K562 (cell line): ENCODE data around the gene IL4R. TPM values are rescaled to one million over a fixed set of nuclear protein-coding genes. Genes with fewer than 3 reads are reported as not detected.
A peak's percentile ranks its signal among the peaks of the same experiment; 100 is the strongest.

Source experiments
- ATAC-seq: fragments of 200-7000 bp; cut with Tn5 transposase; 3 replicates; pipeline ENCODE4 v1.9.1; 2020; ENCODE audit warnings: moderate library complexity
- BruUV-seq: library from RNA; stranded (reverse); fragments of 400-500 nt; replicated peaks from 2 replicates; lab custom pipeline; 2021; lab: Mats Ljungman, UMichigan
- CTCF ChIA-PET: fragments of 300-600 bp; formaldehyde crosslinking; extraction: SDS; loops from one replicate; lab custom pipeline; 2021; ENCODE audit warnings: low intra/inter-chr PET ratio; lab: Yijun Ruan, JAX
- POLR2A ChIA-PET: fragments of 300-600, 350-650 bp; sonication (Branson Sonifier 250); formaldehyde crosslinking; extraction: SDS; loops from one replicate; lab custom pipeline; 2021; ENCODE audit warnings: antibody characterized with exemption, inconsistent platforms; lab: Yijun Ruan, JAX
- DNase-seq, 4 experiments: peaks; one replicate each; pipeline versions ENCODE4 v3.0.0 to v3.0.0-alpha.2; 2011 to 2018; ENCODE audit warnings: low spot score in 3 of 4, mixed read lengths in 3 of 4; ENCODE audit errors: extremely low read depth in 1 of 4
- FAIRE-seq: peaks from 2 replicates; lab custom pipeline; 2011; peaks lifted over from hg19 to GRCh38; lab: Jason Lieb, UNC
- H2AFZ ChIP-seq: 2 replicates; pipeline ENCODE4 v1.6.0; 2011; ENCODE audit warnings: low read depth, low read length, control low read depth, inconsistent platforms
- H3K27ac ChIP-seq: fragments of 200-600 bp; 3 replicates; pipeline ENCODE4 v1.8.0; 2011; ENCODE audit warnings: low read depth, mild to moderate bottlenecking, control low read depth, inconsistent platforms, low read length, moderate library complexity, mixed read lengths; ENCODE audit errors: extremely low read depth
- H3K27me3 ChIP-seq, 2 experiments: fragments of 300-600 bp in 1 of 2; 2 replicates in 1 of 2; 3 replicates in 1 of 2; pipeline versions ENCODE4 v1.6.0 to v1.8.0; 2011; ENCODE audit warnings: inconsistent platforms in 2 of 2, low read length in 2 of 2, mild to moderate bottlenecking in 1 of 2, mixed read lengths in 1 of 2, moderate library complexity in 1 of 2; ENCODE audit not compliant: control insufficient read depth in 2 of 2, insufficient read depth in 2 of 2
- H3K36me3 ChIP-seq: fragments of 300-600 bp; 3 replicates; pipeline ENCODE4 v1.8.0; 2011; ENCODE audit warnings: mild to moderate bottlenecking, low read length, inconsistent platforms; ENCODE audit not compliant: control insufficient read depth, insufficient read depth
- H3K4me1 ChIP-seq, 2 experiments: fragments of 200-600 bp in 1 of 2; replicated peaks in 1 of 2; 2 replicates in 1 of 2; 3 replicates in 1 of 2; pipeline versions ENCODE4 v1.5.1 to v1.8.0; 2011; ENCODE audit warnings: inconsistent platforms in 2 of 2, low read length in 2 of 2, mild to moderate bottlenecking in 1 of 2, mixed read lengths in 1 of 2, moderate library complexity in 1 of 2; ENCODE audit not compliant: control insufficient read depth in 2 of 2, insufficient read depth in 2 of 2
- H3K4me2 ChIP-seq: 2 replicates; pipeline ENCODE4 v1.6.1; 2011; ENCODE audit warnings: low read length, control low read depth, inconsistent platforms, mixed read lengths; ENCODE audit not compliant: insufficient read depth
- H3K4me3 ChIP-seq: fragments of 200-600 bp; sonication (generic), shearing (Covaris generic); 2 replicates; pipeline ENCODE4 v1.5.1; 2016; ENCODE audit warnings: control low read depth, inconsistent platforms
- H3K79me2 ChIP-seq: fragments of 200-600 bp; 3 replicates; pipeline ENCODE4 v1.8.0; 2011; ENCODE audit warnings: low read length, inconsistent platforms; ENCODE audit not compliant: control insufficient read depth, insufficient read depth
- H3K9ac ChIP-seq, 2 experiments: 2 replicates each; pipeline versions ENCODE4 v1.6.0 to v1.6.1; 2011; ENCODE audit warnings: low read depth in 2 of 2, low read length in 2 of 2, control low read depth in 1 of 2, inconsistent platforms in 1 of 2, mild to moderate bottlenecking in 1 of 2, mixed read lengths in 1 of 2; ENCODE audit not compliant: insufficient read depth in 1 of 2
- H3K9me1 ChIP-seq: one replicate; pipeline ENCODE4 v1.6.0; 2011; ENCODE audit warnings: inconsistent platforms, mild to moderate bottlenecking, low read length, moderate library complexity; ENCODE audit not compliant: control insufficient read depth, insufficient read depth
- H3K9me3 ChIP-seq: replicated peaks from 2 replicates; pipeline ENCODE4 v1.5.1; 2011; ENCODE audit warnings: low read depth, low read length, inconsistent platforms; ENCODE audit not compliant: control insufficient read depth, insufficient read depth
- H4K20me1 ChIP-seq: replicated peaks from 2 replicates; pipeline ENCODE4 v1.6.1; 2011; ENCODE audit warnings: low read length, inconsistent platforms, mixed read lengths; ENCODE audit not compliant: control insufficient read depth, insufficient read depth
- E2F8 ChIP-seq: fragments of 450-650 bp; IDR thresholded peaks from 2 replicates; pipeline ENCODE4 v1.7.1; 2018; ENCODE audit warnings: mild to moderate bottlenecking, low read depth; ENCODE audit not compliant: partially characterized antibody
- MECOM ChIP-seq: fragments of 250-450 bp; sonication (Bioruptor Pico); IDR thresholded peaks from 2 replicates; pipeline ENCODE4 v1.8.0; 2022; ENCODE audit warnings: inconsistent platforms
- MEF2D ChIP-seq: conservative IDR thresholded peaks from 2 replicates; pipeline ENCODE4 v1.6.1; 2016; ENCODE audit warnings: low read depth, missing genetic modification characterization, missing compliant biosample characterization
- PHF8 ChIP-seq: fragments of 200-600 bp; sonication (generic); IDR thresholded peaks from 2 replicates; pipeline ENCODE4 v1.6.1; 2012; ENCODE audit warnings: mixed run types, mild to moderate bottlenecking, inconsistent platforms, low read length, moderate library complexity, borderline replicate concordance
- THRAP3 ChIP-seq: fragments of 450-650 bp; IDR thresholded peaks from 2 replicates; pipeline ENCODE4 v1.6.1; 2016; ENCODE audit warnings: mild to moderate bottlenecking, inconsistent platforms, borderline replicate concordance
- ZNF263 ChIP-seq: sonication (generic); formaldehyde crosslinking; IDR thresholded peaks from 2 replicates; pipeline ENCODE4 v1.8.0; 2022; ENCODE audit warnings: mild to moderate bottlenecking, missing genetic modification reagents, borderline replicate concordance
- ZNF644 ChIP-seq: fragments of 200-800 bp; sonication (Bioruptor generic); IDR thresholded peaks from 2 replicates; pipeline ENCODE4 v1.6.1; 2016; ENCODE audit warnings: low read depth, missing genetic modification characterization, missing compliant biosample characterization
- ZNF717 ChIP-seq: fragments of 250-450 bp; sonication (Bioruptor Pico); IDR thresholded peaks from 2 replicates; pipeline ENCODE4 v1.5.0; 2021
- whole genome bisulfite sequencing: fragments of 100-300 bp; shearing (Covaris generic); methylation state at CpG from one replicate; pipeline ENCODE4 v1.1.6; 2016; ENCODE audit warnings: low coverage, mixed read lengths; ENCODE audit not compliant: insufficient coverage; ENCODE audit errors: missing lambda C conversion rate; 5-methylcytosine and 5-hydroxymethylcytosine counted together
- in situ Hi-C: fragments of 300-500 bp; cut with MboI; formaldehyde crosslinking; loops from 4 replicates; pipeline ENCODE4 v1.15.0; 2018; ENCODE audit warnings: inconsistent platforms, mixed read lengths
- intact Hi-C: fragments of 100-400 bp; cut with micrococcal nuclease; formaldehyde crosslinking; loops from 2 replicates; pipeline ENCODE4 v1.14.2; 2022
- polyA plus RNA-seq, 8 experiments: library from polyadenylated mRNA; depleted of rRNA in 4 of 8; stranded (reverse) in 5 of 8; unstranded in 3 of 8; fragments of >200 nt; fragmentation: Nextera tagmentation in 2 of 8; fragmentation: Illumina TruSeq in 1 of 8; extraction: Ambion mirVana in 2 of 8; extraction: Trizol in 1 of 8; gene quantifications; 2 replicates each; pipeline versions ENCODE4 v1.2.1 to v1.2.3, GENCODE V29; 2011 to 2014; ENCODE audit warnings: inconsistent platforms in 1 of 8, missing spikeins in 1 of 8
- total RNA-seq, 7 experiments: library from RNA; depleted of rRNA in 6 of 7; stranded (reverse); fragments of >200 nt in 6 of 7; fragmentation: Illumina TruSeq in 2 of 7; extraction: Trizol in 2 of 7; gene quantifications; 2 replicates each; pipeline versions ENCODE4 v1.2.1 to v1.2.3, GENCODE V29; 2011 to 2021; ENCODE audit warnings: low replicate concordance in 1 of 7
- TF ChIP-seq, protein P1 (sequence below): fragments of 250-450 bp; sonication (Bioruptor Pico); IDR thresholded peaks from 2 replicates; pipeline ENCODE4 v1.6.1; 2021; ENCODE audit warnings: mild to moderate bottlenecking
- TF ChIP-seq, protein P2 (sequence below): fragments of 450-650 bp; IDR thresholded peaks from 2 replicates; pipeline ENCODE4 v1.6.1; 2018; ENCODE audit warnings: mild to moderate bottlenecking, low read depth; ENCODE audit not compliant: partially characterized antibody
- TF ChIP-seq, protein P3 (sequence below): fragments of 250-450 bp; sonication (Bioruptor Pico); IDR thresholded peaks from 2 replicates; pipeline ENCODE4 v1.5.0; 2020; ENCODE audit warnings: mild to moderate bottlenecking, borderline replicate concordance

IL4R gene
- total and polyA plus RNA-seq, 9 of the 15 experiments (the other 6 are each of a cell fraction or from before 2014, with no cell fraction given) = 0.17 to 5.8 (median 3.3) TPM

DNA sequence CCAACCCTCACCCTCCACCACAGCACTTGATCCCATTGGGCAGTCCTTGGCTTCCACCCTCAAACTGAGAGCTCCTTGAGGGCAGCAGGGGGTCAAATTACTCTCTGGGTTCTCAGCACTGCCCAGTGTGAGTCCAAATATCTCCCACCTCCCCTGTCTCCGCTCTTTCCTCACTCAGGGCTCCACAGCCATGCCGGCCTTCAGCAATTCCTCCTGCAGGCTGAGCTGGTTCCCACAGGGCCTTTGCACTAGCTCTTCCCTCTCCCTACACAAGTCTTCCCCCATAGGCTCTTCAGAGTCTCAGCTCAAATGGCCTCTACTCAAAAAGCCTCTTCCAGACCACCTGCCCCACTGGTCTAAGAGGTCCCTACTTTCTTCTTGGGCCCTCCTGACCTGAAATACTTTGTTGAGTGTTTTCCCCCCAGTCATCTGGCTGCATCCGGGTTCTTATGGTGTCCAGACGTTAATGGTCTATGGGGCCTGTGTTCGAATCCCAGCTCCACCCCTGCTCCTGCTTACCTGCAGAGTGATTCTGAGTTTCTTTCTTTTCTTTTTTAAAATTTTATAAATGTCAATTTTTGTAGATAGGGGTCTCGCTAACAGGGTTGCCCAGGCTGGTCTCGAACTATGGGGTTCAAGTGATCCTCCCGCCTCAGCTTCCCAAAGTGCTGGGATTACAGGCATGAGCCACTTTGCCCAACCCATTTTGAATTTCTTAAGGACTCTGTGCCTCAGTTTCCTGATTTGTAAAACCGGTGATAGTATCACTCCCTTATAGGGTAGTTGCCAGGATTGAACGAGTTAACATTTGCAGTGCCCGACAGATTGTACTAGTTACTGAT lies 973 bp upstream of the IL4R start:
- peaks cover under 1% of the 10 kb centered on the region; the same call in 1 of the 2 replicates for H4K20me1 ChIP-seq
- in situ Hi-C loops (no loop called here), intact Hi-C loops (no loop called here)
- ChIA-PET CTCF (no interaction called here), POLR2A (interaction anchor here (1.2 kb wide), 1 partner anchor 8 kb away, joined by 3 read pairs; no protein-coding TSS in a partner anchor)
- H3K79me2 ChIP-seq = no peaks in the 10 kb centered on the region
- WGBS = 37% methylated on average over 10 of the region's 11 CpGs
- FAIRE-seq (no peak), ATAC-seq (no peak), DNase-seq (no peak)
- H3K36me3 ChIP-seq = no peaks in the 10 kb centered on the region
- no peak for TF ChIP-seq ZNF263 (CRISPR knock-in tag)
- TF ChIP-seq E2F8 = no peak
- TF ChIP-seq, protein P1, sequence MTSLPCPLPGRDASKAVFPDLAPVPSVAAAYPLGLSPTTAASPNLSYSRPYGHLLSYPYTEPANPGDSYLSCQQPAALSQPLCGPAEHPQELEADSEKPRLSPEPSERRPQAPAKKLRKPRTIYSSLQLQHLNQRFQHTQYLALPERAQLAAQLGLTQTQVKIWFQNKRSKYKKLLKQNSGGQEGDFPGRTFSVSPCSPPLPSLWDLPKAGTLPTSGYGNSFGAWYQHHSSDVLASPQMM (CRISPR knock-in tag) = no peak
- no peak for TF ChIP-seq MEF2D (tag)
- TF ChIP-seq, protein P2, sequence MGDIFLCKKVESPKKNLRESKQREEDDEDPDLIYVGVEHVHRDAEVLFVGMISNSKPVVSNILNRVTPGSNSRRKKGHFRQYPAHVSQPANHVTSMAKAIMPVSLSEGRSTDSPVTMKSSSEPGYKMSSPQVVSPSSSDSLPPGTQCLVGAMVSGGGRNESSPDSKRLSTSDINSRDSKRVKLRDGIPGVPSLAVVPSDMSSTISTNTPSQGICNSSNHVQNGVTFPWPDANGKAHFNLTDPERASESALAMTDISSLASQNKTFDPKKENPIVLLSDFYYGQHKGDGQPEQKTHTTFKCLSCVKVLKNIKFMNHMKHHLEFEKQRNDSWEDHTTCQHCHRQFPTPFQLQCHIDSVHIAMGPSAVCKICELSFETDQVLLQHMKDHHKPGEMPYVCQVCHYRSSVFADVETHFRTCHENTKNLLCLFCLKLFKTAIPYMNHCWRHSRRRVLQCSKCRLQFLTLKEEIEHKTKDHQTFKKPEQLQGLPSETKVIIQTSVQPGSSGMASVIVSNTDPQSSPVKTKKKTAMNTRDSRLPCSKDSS = no peak
- no peak for TF ChIP-seq PHF8
- TF ChIP-seq ZNF644 (tag) = no peak
- TF ChIP-seq, protein P3, sequence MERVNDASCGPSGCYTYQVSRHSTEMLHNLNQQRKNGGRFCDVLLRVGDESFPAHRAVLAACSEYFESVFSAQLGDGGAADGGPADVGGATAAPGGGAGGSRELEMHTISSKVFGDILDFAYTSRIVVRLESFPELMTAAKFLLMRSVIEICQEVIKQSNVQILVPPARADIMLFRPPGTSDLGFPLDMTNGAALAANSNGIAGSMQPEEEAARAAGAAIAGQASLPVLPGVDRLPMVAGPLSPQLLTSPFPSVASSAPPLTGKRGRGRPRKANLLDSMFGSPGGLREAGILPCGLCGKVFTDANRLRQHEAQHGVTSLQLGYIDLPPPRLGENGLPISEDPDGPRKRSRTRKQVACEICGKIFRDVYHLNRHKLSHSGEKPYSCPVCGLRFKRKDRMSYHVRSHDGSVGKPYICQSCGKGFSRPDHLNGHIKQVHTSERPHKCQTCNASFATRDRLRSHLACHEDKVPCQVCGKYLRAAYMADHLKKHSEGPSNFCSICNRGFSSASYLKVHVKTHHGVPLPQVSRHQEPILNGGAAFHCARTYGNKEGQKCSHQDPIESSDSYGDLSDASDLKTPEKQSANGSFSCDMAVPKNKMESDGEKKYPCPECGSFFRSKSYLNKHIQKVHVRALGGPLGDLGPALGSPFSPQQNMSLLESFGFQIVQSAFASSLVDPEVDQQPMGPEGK (CRISPR knock-in tag) = no peak
- TF ChIP-seq ZNF717 (CRISPR knock-in tag) = no peak
- TF ChIP-seq MECOM (CRISPR knock-in tag) = no peak
- no peak for TF ChIP-seq THRAP3
- H3K4me1 ChIP-seq = peaks cover 4 to 14% of the 10 kb centered on the region in 2 experiments; a peak in 4 of 5 replicates
- H3K9me1 ChIP-seq = no peaks in the 10 kb centered on the region
- H3K4me2 ChIP-seq = peak overlapping the region; percentile 57; the same call in 1 of the 2 replicates
- 0 out of 2 replicates have a peak overlapping the region, but pooled peaks have one; percentile 42 for H2AFZ ChIP-seq
- H3K27me3 ChIP-seq = peaks cover 23 to 45% of the 10 kb centered on the region in 2 experiments; a peak in 4 of 5 replicates
- no peaks in the 10 kb centered on the region for H3K9me3 ChIP-seq
- H3K4me3 ChIP-seq = peak overlapping the region; percentile 50; the same call in 1 of the 2 replicates
- no TSS peak for BruUV-seq
- H3K27ac ChIP-seq = no peak overlapping the region
- no peak overlapping the region for H3K9ac ChIP-seq
